Measurements from ENCODE around the gene AQP12A.
"Not testable (repeated sequence)": the region's sequence is repeated elsewhere in the genome, so short reads cannot be mapped to it uniquely, and the experiment has no call there.

AQP12A gene

GRCh38 chr2:240691631-240692420 is at the start of gene AQP12A:
AQP12A (plus strand) TSS chr2:240691866; CDS start chr2:240691914, 48 bp downstream.
- DNase-seq, result not testable (repeated sequence)

GRCh38 chr2:240642061-240642805 is 49.4 kb upstream of the AQP12A start:
- no peak for DNase-seq

- DNase-seq, result no peak
Measured at GRCh38 chr2:240642806-240643092, 48.9 kb upstream of the AQP12A start.

- no peak for DNase-seq
Measured at GRCh38 chr2:240643093-240643810, 48.4 kb upstream of the AQP12A start.

GRCh38 chr2:240643811-240644150 is 47.9 kb upstream of the AQP12A start:
- DNase-seq, result no peak

GRCh38 chr2:240644171-240644651 is 47.5 kb upstream of the AQP12A start:
- DNase-seq, result no peak

GRCh38 chr2:240644859-240645301 is 46.8 kb upstream of the AQP12A start:
- DNase-seq, result no peak

- DNase-seq, result no peak
Measured at GRCh38 chr2:240645346-240645745, 46.3 kb upstream of the AQP12A start.

GRCh38 chr2:240645801-240646175 is 45.9 kb upstream of the AQP12A start:
- no peak for DNase-seq

- DNase-seq, result no peak
Measured at GRCh38 chr2:240646176-240646899, 45.3 kb upstream of the AQP12A start.

GRCh38 chr2:240646900-240647502 is 44.7 kb upstream of the AQP12A start:
- no peak for DNase-seq

- no peak for DNase-seq
Measured at GRCh38 chr2:240647503-240648154, 44.0 kb upstream of the AQP12A start.

GRCh38 chr2:240648155-240648649 is 43.5 kb upstream of the AQP12A start:
- DNase-seq, result no peak

GRCh38 chr2:240648650-240649275 is 42.9 kb upstream of the AQP12A start:
- no peak for DNase-seq

- DNase-seq, result no peak
Measured at GRCh38 chr2:240649331-240649730, 42.3 kb upstream of the AQP12A start.

- no peak for DNase-seq
Measured at GRCh38 chr2:240650254-240650965, 41.3 kb upstream of the AQP12A start.

GRCh38 chr2:240651185-240651584 is 40.5 kb upstream of the AQP12A start:
- no peak for DNase-seq

GRCh38 chr2:240655931-240656886 is 35.5 kb upstream of the AQP12A start:
- no peak for DNase-seq

GRCh38 chr2:240659883-240660282 is 31.8 kb upstream of the AQP12A start:
- not testable (repeated sequence) for DNase-seq

Data from NCI-H2227 treated with DMSO at 0.1 percent for 48 hours (cell line).